Endothelial cell of hepatic sinusoid (primary cell): Measurements from ENCODE around the gene RAB37.

Experiments used
- in situ Hi-C: cut with HindIII; loops from 2 replicates; pipeline ENCODE4 v1.10.0; 2017; ENCODE audit warnings: low sequenced_read_pairs

RAB37 gene

GRCh38 chr17:74728033-74728701, 8.9 kb upstream of the RAB37 start:
- in situ Hi-C loops: no loop called here

GRCh38 chr17:74728702-74729075, 8.4 kb upstream of the RAB37 start:
- in situ Hi-C loops: no loop called here

- in situ Hi-C loops: no loop called here
Measured at GRCh38 chr17:74729368-74729767, 7.7 kb upstream of the RAB37 start.

GRCh38 chr17:74729866-74730265, 7.2 kb upstream of the RAB37 start:
- in situ Hi-C loops: no loop called here

- in situ Hi-C loops: no loop called here
Measured at GRCh38 chr17:74730491-74731346, 6.3 kb upstream of the RAB37 start.

GRCh38 chr17:74731347-74731605, 5.8 kb upstream of the RAB37 start:
- in situ Hi-C loops: no loop called here

- in situ Hi-C loops: no loop called here
Measured at GRCh38 chr17:74732042-74732867, 4.8 kb upstream of the RAB37 start.

GRCh38 chr17:74733365-74734122, 3.5 kb upstream of the RAB37 start:
- in situ Hi-C loops: no loop called here

GRCh38 chr17:74734256-74734655, 2.8 kb upstream of the RAB37 start:
- in situ Hi-C loops: no loop called here

- in situ Hi-C loops: no loop called here
Measured at GRCh38 chr17:74737299-74738050, 419 bp downstream of the RAB37 start.

- in situ Hi-C loops: no loop called here
Measured at GRCh38 chr17:74738051-74738996, 1.3 kb downstream of the RAB37 start.

GRCh38 chr17:74739227-74739831, 2.3 kb downstream of the RAB37 start:
- in situ Hi-C loops: no loop called here

- in situ Hi-C loops: no loop called here
Measured at GRCh38 chr17:74740173-74740572, 3.1 kb downstream of the RAB37 start.

- in situ Hi-C loops: no loop called here
Measured at GRCh38 chr17:74740641-74741387, 3.8 kb downstream of the RAB37 start.

GRCh38 chr17:74742153-74742515, 5.1 kb downstream of the RAB37 start:
- in situ Hi-C loops: no loop called here

GRCh38 chr17:74742978-74743545, 6.0 kb downstream of the RAB37 start:
- in situ Hi-C loops: no loop called here

- in situ Hi-C loops: no loop called here
Measured at GRCh38 chr17:74743755-74744154, 6.7 kb downstream of the RAB37 start.

GRCh38 chr17:74744349-74744713, 7.3 kb downstream of the RAB37 start:
- in situ Hi-C loops: no loop called here
